HG03460 (cell line): Measurements from ENCODE around the gene TTC3.

Experiments
- ATAC-seq: cut with Tn5 transposase; IDR thresholded peaks from one replicate; pipeline ENCODE4 v1.9.1; 2021; ENCODE audit not compliant: unreplicated experiment

TTC3 gene

GRCh38 chr21:37244501-37245095 is 171.5 kb downstream of the TTC3 start:
- ATAC-seq, result no peak

GRCh38 chr21:37245151-37245550 is 172.1 kb downstream of the TTC3 start:
- no peak for ATAC-seq

- no peak for ATAC-seq
Observed at GRCh38 chr21:37248298-37248697, 175.2 kb downstream of the TTC3 start.

- no peak for ATAC-seq
Observed at GRCh38 chr21:37249112-37249904, 176.3 kb downstream of the TTC3 start.

- no peak for ATAC-seq
Observed at GRCh38 chr21:37251294-37251634, 178.2 kb downstream of the TTC3 start.
